ENCODE measurements around the gene ACO2.

Gene ACO2

DNA sequence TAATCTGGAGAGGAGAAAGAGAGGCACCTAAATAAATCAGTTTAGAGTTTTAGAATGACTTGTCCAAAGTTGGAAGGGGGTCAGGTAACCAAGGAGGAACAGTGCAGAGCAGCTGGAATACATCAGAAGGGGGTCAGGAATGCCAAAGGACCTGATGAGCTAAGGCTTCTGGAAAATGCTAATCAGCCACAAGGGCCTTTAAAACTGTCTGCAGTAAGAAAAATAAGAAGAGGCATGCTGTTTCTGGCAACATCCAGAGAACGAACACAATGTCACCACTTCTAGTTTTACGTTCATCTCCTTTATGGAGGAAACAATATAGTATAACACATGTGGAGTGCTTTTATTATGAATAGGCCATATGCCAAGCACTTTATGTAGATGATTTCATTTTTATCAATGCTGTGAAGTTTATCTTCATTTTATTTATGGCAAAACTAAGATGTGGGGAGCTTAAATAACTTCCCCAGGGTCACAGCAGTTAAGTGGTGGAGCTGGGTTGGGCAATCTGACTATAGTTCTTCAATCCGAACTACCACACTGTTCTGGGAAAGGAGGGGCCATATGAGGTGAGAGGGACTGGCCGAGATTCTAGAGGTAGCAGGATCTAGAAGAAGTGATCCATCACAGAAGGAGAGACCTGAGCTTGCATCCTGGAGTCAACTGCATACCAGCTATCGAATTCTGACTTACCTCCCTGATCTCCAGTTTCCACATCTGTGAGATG lies 22.6 kb downstream of the ACO2 start:
- no peak for DNase-seq

DNA sequence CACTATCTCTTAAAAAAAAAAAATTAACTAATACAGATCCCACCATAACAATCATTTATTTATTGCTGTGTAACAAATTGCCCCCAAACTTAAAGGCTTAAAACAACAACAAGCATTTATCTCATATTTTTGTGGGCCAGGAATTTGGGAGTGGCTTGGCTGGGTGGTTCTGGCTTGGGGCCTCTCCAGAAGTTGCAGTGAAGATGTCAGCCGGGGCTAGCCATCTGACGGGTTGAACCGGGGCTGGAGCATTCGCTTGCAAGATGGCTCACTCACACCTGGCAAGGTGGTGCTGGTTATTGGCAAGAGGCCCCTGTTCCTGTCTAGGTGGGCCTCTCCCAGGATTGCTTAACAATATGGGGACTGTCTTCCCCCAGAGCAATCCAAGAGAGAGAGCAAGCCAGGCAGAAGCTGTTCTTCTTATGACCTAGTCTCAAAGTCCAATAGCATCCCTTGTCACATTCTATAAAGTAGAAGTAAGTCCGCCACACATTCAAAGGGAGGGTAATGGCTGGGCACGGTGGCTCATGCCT lies 29.5 kb downstream of the ACO2 start:
- DNase-seq = no peak

DNA sequence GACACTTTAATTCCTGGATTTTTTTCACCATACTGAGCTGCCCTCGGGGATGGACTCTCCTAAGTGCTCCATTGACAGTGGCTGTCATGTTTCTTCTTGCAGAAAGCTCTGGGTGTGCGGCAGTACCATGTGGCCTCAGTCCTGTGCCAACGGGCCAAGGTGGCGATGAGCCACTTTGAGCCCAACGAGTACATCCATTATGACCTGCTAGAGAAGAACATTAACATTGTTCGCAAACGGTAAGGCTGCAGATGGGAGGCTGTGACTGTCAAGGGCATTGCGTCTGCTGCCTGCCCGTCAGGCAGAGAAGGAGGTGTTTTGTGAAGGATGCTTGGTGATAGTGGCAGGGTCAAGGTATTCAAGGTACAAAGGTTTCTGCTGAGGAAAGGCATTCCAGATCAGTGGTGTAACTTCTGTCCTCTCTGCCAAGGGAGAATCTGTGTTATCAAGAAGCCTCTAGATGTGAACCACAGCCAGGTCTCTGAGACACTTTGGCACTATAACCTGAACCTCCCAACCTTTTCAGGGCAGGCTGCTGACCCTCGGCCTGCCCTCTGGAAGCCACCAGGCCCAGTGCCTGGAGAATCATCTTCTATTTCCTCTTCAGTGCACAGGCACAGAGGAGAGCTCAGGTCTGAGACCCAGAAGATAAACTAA lies 30.8 kb downstream of the ACO2 start:
- DNase-seq = no peak

DNA sequence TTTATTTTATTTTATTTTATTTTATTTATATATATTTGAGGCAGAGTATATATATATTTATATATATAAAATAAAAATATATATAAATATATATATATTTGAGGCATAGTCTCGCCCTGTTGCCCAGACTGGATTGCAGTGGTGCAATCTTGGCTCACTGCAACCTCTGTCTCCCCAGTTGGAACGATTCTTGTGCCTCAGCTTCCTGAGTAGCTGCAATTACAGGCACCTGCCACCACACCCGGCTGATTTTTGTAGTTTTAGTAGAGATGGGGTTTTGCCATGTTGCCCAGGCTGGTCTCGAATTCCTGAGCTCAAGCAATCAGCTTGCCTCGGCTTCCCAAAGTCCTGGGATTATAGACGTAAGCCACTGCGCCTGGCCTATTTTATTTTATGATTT lies 31.4 kb downstream of the ACO2 start:
- DNase-seq = no peak

DNA sequence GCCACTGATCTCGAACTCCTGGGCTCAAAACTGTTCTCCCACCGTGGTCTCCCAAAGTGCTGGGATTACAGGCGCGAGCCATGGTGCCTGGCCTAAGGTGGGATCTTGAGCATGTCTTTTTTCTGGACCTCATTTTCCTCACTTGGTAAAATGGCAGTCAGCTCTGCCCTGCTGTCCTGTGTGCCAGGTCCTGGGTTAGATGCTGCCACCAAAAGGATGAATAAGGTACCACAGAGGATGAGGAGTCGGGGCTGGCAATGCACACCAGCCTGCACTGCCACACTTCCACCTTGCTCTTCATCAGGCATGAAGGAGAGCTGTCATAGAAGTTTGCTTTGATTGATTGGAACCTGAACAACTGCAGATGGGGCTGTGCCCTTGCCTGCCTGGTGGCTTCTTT lies 32.3 kb downstream of the ACO2 start:
- DNase-seq = peak; percentile 27

DNA sequence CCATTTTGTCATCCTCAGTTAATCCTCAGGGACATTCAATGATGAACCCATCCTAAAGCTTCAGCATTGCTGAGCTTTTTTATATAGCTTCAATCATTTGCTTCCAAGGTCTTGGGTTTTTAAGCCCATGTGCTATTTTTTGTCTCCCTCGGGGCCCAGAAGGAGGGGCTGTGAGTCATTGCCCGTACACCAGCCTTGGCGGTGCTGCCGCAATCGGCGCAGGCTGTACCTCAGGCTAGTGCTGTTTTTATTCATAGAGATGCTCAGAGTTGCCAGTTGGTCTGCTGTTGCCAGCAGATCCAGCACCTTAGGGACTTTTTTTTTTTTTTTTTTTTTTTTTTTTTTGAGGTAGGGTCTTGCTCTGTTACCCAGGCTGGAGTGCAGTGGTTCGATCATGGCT lies 35.5 kb downstream of the ACO2 start:
- DNase-seq = no peak

DNA sequence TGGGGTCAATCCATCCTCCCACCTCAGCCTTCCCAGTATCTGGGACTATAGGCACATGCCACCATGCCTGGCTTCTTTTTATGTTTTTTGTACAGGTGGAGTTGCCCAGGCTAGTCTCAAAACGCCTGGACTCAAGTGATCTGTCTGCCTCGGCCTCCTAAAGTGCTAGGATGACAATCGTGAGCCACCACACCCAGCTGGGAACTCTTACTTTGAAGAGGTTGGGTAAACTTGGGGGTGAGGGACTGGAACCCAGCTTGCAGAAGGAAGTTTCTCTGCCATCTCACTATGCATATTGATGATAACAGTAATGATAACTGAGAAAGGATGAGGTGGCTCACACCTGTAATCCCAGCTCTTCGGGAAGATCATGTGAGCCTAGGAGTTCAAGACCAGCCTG lies 35.9 kb downstream of the ACO2 start:
- DNase-seq = no peak

DNA sequence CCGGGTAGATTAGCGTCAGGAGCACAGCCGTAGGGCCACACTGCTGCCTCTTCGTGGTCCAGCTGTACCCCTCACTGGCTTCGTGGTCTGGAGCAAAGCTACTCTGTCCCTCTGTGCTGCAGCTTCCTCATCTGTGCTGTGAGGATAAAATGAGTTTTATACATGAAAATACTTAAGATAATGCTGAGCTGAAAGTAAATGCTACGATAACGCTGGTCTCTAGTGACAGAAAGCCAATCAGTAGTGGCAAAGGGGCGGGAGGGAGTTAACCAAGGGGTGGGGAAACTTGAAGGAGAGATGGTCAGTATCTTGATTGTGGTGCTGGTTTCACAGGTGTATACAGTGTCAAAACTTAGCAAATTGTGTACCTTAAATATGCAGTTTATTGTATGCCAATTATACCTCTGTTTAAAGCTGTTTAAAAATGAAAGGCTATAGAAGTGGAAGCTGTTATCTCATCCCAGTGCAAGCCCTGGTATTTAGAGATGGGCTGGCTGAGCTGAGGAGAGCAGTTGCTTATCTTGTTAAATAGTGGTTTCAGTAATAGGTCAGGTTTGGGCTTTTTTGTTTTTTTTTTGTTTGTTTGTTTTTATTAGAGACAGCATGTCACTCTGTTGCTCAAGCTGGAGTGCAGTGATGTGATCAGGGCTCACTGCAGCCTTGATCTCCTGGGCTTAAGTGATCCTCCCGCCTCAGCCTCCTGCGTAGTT lies 36.7 kb downstream of the ACO2 start:
- DNase-seq = no peak

DNA sequence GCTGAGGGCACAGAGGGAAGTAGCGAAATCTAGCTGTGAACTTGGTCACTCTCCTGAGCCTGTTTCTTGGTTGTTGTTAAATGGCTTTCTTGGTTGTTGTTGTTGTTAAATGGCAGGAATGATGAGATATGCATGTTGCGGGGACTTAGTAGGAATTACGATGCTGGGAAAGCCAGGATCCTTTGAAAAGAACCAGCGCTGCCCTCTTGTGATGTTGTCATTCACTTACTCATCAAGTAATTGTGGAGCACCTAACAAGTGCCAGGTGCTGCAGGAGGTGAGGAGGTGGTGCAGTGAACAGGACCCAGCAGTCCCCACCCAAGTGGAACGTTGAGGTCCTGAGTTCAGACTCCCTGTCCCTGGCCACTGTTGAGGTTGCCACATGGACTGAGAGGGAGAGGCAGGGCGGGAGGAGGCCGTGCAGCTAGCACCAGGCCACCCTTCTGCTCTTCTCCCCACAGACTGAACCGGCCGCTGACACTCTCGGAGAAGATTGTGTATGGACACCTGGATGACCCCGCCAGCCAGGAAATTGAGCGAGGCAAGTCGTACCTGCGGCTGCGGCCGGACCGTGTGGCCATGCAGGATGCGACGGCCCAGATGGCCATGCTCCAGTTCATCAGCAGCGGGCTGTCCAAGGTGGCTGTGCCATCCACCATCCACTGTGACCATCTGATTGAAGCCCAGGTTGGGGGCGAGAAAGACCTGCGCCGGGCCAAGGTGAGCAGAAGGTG lies 38.6 kb downstream of the ACO2 start:
- DNase-seq = no peak

DNA sequence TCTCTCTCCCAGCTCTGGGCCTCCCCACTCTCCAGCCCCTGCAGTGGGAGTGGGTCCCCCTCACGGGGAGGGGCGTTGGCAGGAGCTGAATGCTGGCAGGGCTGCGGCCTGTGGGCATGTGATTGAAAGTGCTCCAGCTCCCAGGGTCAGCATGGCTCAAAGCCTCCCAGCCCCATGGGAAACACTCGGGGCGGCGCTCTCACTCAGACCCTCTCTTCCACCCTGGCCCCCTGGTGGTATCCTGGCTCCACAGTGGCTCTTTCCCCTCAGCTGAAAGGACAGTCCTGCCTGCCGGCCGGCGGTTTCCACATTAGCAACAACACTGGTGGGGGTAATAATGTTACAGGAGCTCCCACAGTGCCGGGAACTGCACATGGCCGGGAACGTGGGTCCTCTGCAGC lies 39.9 kb downstream of the ACO2 start:
- no peak for DNase-seq

DNA sequence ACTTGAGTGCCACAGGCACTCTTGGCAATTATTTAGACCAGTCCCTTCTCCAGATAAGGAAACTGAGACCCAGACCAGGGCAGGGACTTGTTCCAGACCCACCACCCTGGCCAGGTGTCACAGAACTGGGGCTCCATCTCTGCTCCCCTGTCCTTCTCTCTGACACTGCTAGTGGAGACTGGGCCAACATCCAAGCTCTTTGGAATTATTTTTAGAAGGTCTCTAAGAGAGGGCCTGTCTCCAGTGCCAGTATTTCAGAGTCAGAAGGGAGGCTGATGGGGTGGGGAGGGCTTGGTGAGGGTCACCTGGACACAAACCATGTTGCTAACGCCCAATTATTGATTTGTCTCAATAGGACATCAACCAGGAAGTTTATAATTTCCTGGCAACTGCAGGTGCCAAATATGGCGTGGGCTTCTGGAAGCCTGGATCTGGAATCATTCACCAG lies 42.6 kb downstream of the ACO2 start:
- DNase-seq = no peak

DNA sequence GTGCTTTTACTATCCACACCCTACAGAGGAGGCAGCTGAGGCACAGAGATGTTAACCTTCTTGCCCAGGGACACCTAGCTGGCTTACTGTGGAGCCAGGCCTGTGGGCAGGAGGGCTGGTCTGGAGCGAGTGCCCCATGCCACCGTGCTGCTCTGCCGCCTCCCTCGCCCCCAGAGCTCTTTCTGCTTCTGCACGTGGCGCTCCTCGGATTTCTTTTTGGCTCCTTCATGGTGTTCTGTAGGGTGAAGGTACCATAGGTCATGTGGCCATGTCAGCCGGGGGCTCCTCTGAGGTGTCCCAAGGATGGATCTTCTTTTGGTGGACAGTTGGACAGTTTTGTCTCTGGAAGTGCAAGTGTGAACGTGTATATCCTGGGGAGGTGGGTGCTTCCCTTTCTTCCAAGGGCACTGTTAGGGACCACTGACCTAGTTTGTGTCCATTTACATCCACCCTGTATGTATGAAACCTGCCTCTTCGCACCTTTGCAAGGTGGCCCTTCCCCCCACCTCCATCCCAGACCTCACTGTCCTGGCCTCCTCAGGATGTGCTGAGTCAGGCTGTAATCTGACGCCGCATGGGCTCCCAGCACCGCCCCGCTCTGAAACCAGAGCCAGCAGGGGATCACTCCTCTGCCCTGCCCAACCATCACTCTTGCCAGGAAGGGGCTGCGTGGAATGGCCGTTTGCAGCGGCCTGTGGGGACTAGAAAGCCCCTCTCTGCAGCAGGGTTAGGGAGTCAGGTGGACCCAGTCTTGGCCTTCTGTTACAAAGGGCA lies 43.7 kb downstream of the ACO2 start:
- DNase-seq = no peak

DNA sequence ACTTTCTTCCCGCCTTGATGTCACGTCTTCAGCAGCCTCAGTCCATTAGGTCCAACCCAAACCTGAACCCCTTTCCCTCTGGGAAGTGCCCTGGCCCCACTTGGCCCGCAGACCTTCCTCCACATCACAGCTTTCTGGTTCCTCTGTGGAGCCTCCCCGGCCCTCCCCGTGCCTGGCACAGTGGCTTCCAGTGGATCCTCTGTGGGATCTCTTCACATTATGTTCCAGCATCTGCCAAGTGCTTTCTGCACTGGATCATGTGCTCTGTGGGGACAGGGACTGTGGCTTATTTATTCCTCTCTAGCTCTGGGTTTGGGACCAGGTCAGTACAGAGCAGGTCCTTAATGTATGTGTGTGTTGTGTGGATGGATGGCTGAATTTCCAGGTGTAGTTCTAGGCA lies 44.5 kb downstream of the ACO2 start:
- no peak for DNase-seq

DNA sequence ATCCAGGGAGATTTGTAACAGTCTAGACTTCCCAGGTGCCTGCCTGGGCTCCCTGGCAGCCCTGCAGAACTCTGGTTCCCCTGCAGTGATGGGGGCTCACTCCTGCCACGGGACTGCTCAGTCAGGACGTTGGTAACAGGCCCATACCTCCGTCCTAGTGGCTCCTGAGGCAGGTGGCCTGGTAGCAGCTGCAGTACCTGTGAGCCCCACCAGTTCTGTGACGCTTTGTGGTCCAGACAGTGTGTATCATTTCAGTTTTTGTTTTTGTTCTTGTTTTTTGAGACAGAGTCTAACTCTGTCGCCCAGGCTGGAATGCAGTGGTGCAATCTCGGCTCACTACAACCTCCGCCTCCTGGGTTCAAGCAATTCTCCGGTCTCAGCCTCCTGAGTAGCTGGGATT lies 47.5 kb downstream of the ACO2 start:
- DNase-seq = no peak

DNA sequence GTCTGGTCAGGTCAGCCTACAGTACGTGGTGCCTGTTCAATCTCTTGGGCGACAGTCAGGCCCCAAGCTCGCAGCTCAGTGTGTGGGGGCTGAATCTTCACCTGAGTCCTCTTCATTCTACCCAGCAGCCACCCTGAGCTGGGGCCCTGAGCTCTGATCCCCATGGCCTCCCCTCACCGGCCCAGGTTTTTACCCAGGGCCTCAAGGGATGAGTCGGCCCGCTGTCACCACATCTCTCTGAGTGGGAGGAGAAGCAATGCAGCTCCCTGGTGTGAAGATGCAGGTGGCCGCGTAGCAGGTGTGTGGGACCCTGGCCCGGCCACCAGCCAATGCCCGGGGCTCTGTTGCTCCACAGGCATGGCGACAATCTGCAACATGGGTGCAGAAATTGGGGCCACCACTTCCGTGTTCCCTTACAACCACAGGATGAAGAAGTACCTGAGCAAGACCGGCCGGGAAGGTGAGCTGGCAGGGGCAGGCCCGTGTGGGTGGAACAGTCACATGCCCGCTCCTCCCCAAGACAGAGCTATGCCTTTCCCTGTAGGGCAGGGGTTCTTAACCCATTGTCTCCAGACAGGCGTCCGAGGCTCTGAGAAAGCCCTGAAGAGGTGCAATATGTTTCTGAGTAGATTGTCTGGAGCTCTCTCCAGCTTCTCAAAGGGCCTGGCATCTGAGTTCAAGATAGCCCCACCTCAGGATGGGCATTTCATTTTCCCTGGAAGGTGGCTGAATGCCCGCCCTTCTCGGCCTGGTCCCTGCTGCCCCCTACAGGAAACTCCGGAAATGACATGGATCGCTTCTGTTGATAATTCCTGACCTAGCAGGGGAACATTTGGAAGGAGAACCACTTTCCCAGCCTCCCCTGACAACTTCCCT lies 48.5 kb downstream of the ACO2 start:
- DNase-seq = no peak

DNA sequence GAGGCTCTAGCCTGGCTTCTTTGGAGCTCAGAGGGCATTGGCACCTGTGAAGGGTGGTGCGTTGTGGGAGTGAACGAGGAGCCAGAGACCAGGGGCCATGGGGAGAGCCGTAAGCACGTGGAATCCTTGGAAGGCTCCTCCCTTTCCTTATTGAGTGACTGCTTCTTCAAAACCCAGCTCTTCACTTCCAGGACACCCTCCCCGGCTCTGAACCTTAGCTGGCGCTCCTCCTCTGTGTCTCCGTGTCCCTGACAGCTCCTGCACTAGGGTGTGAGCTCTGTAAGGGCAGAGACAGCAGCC lies 49.1 kb downstream of the ACO2 start:
- no peak for DNase-seq

DNA sequence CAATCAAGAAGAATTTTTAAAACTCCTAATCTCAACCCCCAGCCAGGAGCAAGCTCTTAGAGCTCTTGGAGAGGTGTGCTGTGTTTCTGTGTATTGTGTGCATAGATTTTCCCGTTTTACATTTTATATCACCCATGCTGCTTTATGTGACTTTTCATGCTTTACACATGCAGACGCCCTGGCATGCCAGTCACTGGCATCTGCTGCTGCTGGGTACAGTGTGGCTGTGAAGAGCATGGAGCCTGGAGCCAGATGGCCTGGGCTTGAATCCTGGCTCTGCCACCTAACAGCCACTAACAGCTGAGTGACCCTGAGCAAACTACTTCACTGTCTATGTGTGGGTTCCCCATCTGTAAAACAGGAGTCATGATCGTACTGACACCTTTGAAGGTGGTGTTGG lies 52.2 kb downstream of the ACO2 start:
- DNase-seq = no peak

DNA sequence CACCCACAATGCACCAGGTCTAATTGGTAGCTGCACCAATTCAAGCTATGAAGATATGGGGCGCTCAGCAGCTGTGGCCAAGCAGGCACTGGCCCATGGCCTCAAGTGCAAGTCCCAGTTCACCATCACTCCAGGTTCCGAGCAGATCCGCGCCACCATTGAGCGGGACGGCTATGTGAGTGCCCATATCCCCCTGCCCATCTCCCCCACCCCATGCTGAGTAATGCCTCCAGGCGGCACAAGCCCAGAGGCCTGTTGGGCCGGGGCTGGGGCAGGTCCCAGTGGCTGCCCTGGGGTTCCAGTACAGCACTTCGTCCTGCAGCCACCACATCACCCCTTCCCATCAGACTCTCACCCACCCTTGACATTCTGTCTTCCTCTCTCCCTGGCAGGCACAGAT lies 53.9 kb downstream of the ACO2 start:
- DNase-seq = no peak

DNA sequence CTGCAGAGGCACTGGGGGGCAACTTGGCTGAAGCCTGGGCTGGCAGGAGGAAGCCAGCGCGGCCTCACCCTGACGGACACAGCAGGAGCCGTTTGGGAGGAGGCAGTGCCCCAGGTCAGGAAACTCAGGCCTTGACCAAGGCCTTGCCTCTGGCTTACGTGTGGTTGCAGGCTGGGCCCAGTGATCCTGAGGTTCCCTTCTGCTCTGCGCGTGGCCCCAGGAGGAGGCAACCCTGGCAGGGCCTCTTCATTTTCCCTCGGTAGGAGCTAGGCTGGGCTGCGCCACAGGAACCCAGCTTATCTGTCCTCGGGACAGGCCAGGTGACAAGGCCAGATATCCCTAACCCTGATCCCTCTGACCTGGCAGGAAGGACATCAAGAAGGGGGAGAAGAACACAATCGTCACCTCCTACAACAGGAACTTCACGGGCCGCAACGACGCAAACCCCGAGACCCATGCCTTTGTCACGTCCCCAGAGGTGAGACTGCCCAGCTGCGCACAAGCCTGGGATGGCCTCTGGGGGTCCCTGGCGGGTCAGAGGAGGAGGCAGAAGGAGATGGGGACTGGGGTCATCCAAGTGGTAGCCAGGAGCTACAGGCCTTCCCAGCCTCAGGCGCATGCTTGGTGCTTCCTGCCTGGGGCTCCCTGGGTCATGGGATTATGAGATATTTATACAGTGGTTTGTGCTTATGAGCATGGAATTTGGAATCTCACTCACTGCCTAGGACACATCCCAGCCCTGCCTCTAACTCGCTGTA lies 54.7 kb downstream of the ACO2 start:
- no peak for DNase-seq

DNA sequence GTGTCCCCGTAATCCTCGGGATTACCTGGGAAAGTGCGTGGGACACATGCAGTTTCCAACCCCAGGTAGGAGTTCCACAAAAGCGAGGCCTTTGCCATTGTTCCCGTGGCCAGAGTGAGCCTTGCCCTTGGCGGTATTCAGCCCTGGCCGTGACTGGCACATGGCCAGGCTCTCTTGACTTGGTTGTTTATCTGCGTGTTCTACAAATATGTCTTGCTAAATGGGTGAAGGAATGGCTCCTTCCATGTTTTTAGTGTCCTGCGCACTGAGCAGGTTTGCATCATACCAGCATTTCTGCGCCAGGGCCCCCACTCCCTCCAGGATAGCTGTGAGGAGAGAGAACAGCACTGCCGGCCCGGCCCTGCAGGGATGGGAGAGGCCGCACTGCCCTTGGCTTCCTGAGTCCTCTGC lies 55.3 kb downstream of the ACO2 start:
- no peak for DNase-seq

All from CD4-positive, alpha-beta T cell treated with Interleukin-15 for 1 hour (primary cell).